SU-DHL-6 (cell line): ENCODE measurements around the gene TBPL2.

Experiments used
- H2AFZ ChIP-seq: fragments of 200-600 bp; sonication (generic); 2 replicates; pipeline ENCODE4 v1.6.1; 2014; ENCODE audit warnings: low read depth, mild to moderate bottlenecking, moderate library complexity, mixed read lengths, antibody characterized with exemption, low read length; ENCODE audit not compliant: severe bottlenecking
- H3F3A ChIP-seq: fragments of 200-600 bp; shearing (Covaris generic); 2 replicates; pipeline ENCODE4 v1.6.0; 2016; ENCODE audit warnings: antibody characterized with exemption, mild to moderate bottlenecking; ENCODE audit not compliant: insufficient read depth
- H3K27ac ChIP-seq: fragments of 200-600 bp; sonication (generic); 2 replicates; pipeline ENCODE4 v1.5.1; 2016; ENCODE audit warnings: low read depth, mild to moderate bottlenecking, low read length, moderate library complexity, mixed read lengths
- H3K27me3 ChIP-seq: fragments of 200-600 bp; sonication (generic), shearing (Covaris generic); 2 replicates; pipeline ENCODE4 v1.6.0; 2014; ENCODE audit warnings: mild to moderate bottlenecking, low read length
- H3K36me3 ChIP-seq: fragments of 200-600 bp; sonication (generic); 2 replicates; pipeline ENCODE4 v1.6.1; 2014; ENCODE audit warnings: mild to moderate bottlenecking, low read length, mixed read lengths
- H3K4me2 ChIP-seq: fragments of 300-600, 200-600 bp; shearing (Covaris generic), sonication (generic); 2 replicates; pipeline ENCODE4 v1.6.0; 2014; ENCODE audit warnings: low read length, low read depth, mild to moderate bottlenecking; ENCODE audit not compliant: poor library complexity, severe bottlenecking
- H3K4me3 ChIP-seq: fragments of 200-600 bp; sonication (generic); 2 replicates; pipeline ENCODE4 v1.5.1; 2014; ENCODE audit warnings: antibody characterized with exemption, low read length, mild to moderate bottlenecking, mixed read lengths; ENCODE audit not compliant: insufficient read depth, poor library complexity, severe bottlenecking
- H3K79me2 ChIP-seq: fragments of 200-600 bp; sonication (generic); 2 replicates; pipeline ENCODE4 v1.6.1; 2014; ENCODE audit warnings: mild to moderate bottlenecking, low read length, moderate library complexity; ENCODE audit not compliant: insufficient read depth
- H3K9ac ChIP-seq: fragments of 200-600 bp; sonication (generic); 2 replicates; pipeline ENCODE4 v1.7.0; 2014; ENCODE audit warnings: mild to moderate bottlenecking, low read length
- H3K9me2 ChIP-seq: fragments of 200-600 bp; sonication (generic); replicated peaks from 2 replicates; pipeline ENCODE4 v1.6.1; 2014; ENCODE audit warnings: low read length; ENCODE audit not compliant: insufficient read depth
- H3K9me3 ChIP-seq: fragments of 200-600 bp; sonication (generic); 2 replicates; pipeline ENCODE4 v1.6.1; 2014; ENCODE audit warnings: low read length, mixed read lengths; ENCODE audit not compliant: insufficient read depth
- H4K20me1 ChIP-seq: fragments of 200-600 bp; sonication (generic); 2 replicates; pipeline ENCODE4 v1.6.1; 2014; ENCODE audit warnings: low read depth, mild to moderate bottlenecking, antibody characterized with exemption, low read length, moderate library complexity, mixed read lengths
- CTCF ChIP-seq: fragments of 200-600 bp; sonication (generic); IDR thresholded peaks from one replicate; pipeline ENCODE4 v1.5.1; 2017; ENCODE audit warnings: antibody characterized with exemption, mild to moderate bottlenecking, low read length, moderate library complexity; ENCODE audit not compliant: insufficient read depth, poor library complexity, severe bottlenecking
- EZH2phosphoT487 ChIP-seq: fragments of 200-600 bp; sonication (generic), shearing (Covaris generic); conservative IDR thresholded peaks from 2 replicates; pipeline ENCODE4 v1.6.1; 2018; ENCODE audit warnings: mild to moderate bottlenecking, antibody characterized with exemption, low read length, moderate library complexity, mixed read lengths

The TBPL2 gene

DNA sequence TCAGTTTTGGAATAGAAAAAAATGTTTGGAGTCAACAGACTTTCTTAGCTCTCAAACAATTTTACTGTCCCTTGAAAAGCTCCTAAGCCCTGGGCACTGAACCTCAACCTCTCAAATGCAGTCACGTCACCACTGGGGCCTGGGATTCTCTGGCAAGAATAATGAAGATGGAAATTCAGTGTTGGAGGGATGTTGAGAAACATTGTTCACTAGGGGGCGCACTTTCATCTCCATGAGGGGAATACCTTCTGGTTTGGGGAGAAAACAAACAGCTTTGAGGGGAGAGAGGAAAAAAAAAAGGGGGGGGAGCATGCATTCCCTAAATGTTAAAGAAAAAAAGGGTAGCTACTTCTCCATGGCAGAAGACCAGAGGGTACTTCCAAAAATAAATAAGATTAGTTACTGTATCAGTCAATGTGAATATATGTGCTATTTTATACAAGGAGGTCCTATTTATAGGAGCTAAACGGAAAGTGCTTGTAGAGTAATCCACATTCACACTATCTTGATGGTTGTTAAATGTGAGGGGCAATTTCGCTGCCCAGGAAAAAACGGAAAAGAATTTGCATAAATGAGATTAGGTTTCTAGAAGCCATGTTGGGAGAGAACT is 5.8 kb upstream of the TBPL2 start:
- no peaks in the 10 kb centered on the region for H3K79me2 ChIP-seq
- no peak overlapping the region for H3K27ac ChIP-seq
- TF ChIP-seq EZH2phosphoT487 (no peak), CTCF (peak; percentile 79)
- H3K36me3 ChIP-seq: no peaks in the 10 kb centered on the region
- H3K4me3 ChIP-seq: no peak overlapping the region
- no peaks in the 10 kb centered on the region for H3K27me3 ChIP-seq
- H3K4me2 ChIP-seq: no peak overlapping the region
- H3K9me2 ChIP-seq: no peaks in the 10 kb centered on the region
- H3K9me3 ChIP-seq: no peaks in the 10 kb centered on the region
- no peaks in the 10 kb centered on the region for H3F3A ChIP-seq
- no peak overlapping the region for H2AFZ ChIP-seq
- no peaks in the 10 kb centered on the region for H4K20me1 ChIP-seq
- no peak overlapping the region for H3K9ac ChIP-seq

GRCh38 chr14:55441286-55441685 is 870 bp upstream of the TBPL2 start:
- Histone ChIP-seq H4K20me1 (no peaks in the 10 kb centered on the region), H3K9me3 (no peaks in the 10 kb centered on the region), H2AFZ (no peak overlapping the region), H3K27me3 (no peaks in the 10 kb centered on the region), H3K4me2 (no peak overlapping the region), H3K9ac (no peak overlapping the region), H3K4me3 (no peak overlapping the region), H3K79me2 (no peaks in the 10 kb centered on the region), H3F3A (no peaks in the 10 kb centered on the region), H3K36me3 (no peaks in the 10 kb centered on the region), H3K9me2 (no peaks in the 10 kb centered on the region), H3K27ac (no peak overlapping the region)
- TF ChIP-seq EZH2phosphoT487 (no peak), CTCF (no peak)

DNA sequence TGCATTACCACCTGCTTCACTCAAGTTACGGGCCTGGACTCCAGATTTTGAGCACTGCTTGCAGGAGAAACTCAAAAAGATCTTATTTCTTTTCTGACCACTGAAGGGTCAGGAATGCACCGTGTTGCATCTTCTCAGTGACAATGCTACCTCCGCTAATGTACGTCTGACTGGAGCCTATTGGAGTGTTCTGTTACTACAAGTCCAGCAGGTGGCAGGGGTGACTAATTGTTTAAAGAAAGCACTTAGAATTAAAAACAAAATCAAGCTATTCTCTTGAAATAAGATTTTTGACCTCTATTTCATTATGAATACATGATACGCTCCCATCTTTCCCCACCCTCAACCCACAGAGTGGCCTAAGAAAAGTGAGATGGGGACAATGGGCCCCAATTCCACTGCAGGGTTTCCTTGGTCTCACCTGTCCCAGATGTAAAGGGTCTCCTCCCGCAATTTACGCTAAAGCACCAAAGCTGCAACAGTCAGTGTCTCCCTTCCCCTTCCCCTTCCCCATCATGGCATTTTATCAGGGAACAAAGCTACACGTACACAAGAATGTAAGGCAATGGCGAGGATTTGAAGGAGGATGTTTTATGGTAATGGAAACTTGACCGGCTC is 2.2 kb downstream of the TBPL2 start:
- TF ChIP-seq EZH2phosphoT487: no peak
- TF ChIP-seq CTCF: peak; percentile 17
- Histone ChIP-seq H3K36me3 (no peaks in the 10 kb centered on the region), H3F3A (no peaks in the 10 kb centered on the region), H3K79me2 (no peaks in the 10 kb centered on the region), H3K9me3 (no peaks in the 10 kb centered on the region), H3K4me3 (no peak overlapping the region), H3K27me3 (no peaks in the 10 kb centered on the region), H2AFZ (no peak overlapping the region), H3K4me2 (no peak overlapping the region), H3K27ac (no peak overlapping the region), H4K20me1 (no peaks in the 10 kb centered on the region), H3K9me2 (no peaks in the 10 kb centered on the region), H3K9ac (no peak overlapping the region)
